GM18505 (cell line): ENCODE data around the gene CYP3A5.
"Not testable (repeated sequence)": the region's sequence is repeated elsewhere in the genome, so short reads cannot be mapped to it uniquely, and the experiment has no call there.

Experiments
- ATAC-seq: cut with Tn5 transposase; IDR thresholded peaks from one replicate; pipeline ENCODE4 v1.9.1; 2021; ENCODE audit not compliant: unreplicated experiment
- POLR2A ChIP-seq: IDR thresholded peaks from 4 replicates; pipeline ENCODE4 v1.6.1; 2011; ENCODE audit warnings: borderline replicate concordance; ENCODE audit not compliant: insufficient read depth, insufficient read length; ENCODE audit errors: extremely low read depth

CYP3A5 gene

GRCh38 chr7:99694201-99694911, 14.6 kb upstream of the CYP3A5 start:
- TF ChIP-seq POLR2A = no peak
- no peak for ATAC-seq

GRCh38 chr7:99693427-99694200, 13.8 kb upstream of the CYP3A5 start:
- no peak for TF ChIP-seq POLR2A
- ATAC-seq = no peak

- TF ChIP-seq POLR2A = no peak
- no peak for ATAC-seq
These were observed 13.3 kb upstream of the CYP3A5 start for GRCh38 chr7:99693100-99693426.

GRCh38 chr7:99692563-99692962, 12.8 kb upstream of the CYP3A5 start:
- not testable (repeated sequence) for ATAC-seq

GRCh38 chr7:99691658-99692057, 11.9 kb upstream of the CYP3A5 start:
- ATAC-seq = not testable (repeated sequence)

GRCh38 chr7:99690918-99691317, 11.1 kb upstream of the CYP3A5 start:
- ATAC-seq = not testable (repeated sequence)

GRCh38 chr7:99685871-99686608, 6.2 kb upstream of the CYP3A5 start:
- ATAC-seq = not testable (repeated sequence)

GRCh38 chr7:99685129-99685758, 5.4 kb upstream of the CYP3A5 start:
- ATAC-seq = no peak

GRCh38 chr7:99679032-99679399, 780 bp downstream of the CYP3A5 start:
- no peak for ATAC-seq
- no peak for TF ChIP-seq POLR2A

More at GRCh38 chr7:99685129-99685758, 5.4 kb upstream of the CYP3A5 start:
- no peak for TF ChIP-seq POLR2A

- ATAC-seq = no peak
- TF ChIP-seq POLR2A = no peak
These were observed 2.1 kb downstream of the CYP3A5 start for GRCh38 chr7:99677648-99678045.

GRCh38 chr7:99677013-99677647, 2.7 kb downstream of the CYP3A5 start:
- ATAC-seq = no peak
- TF ChIP-seq POLR2A = no peak

GRCh38 chr7:99674995-99675742, 4.6 kb downstream of the CYP3A5 start:
- ATAC-seq = no peak
- TF ChIP-seq POLR2A = no peak

GRCh38 chr7:99672573-99672972, 7.2 kb downstream of the CYP3A5 start:
- ATAC-seq = no peak

More at GRCh38 chr7:99672573-99672972, 7.2 kb downstream of the CYP3A5 start:
- TF ChIP-seq POLR2A = no peak
